Kidney epithelial cell (primary cell): ENCODE measurements around the gene MAGED2. TPM values are rescaled to one million over a fixed set of nuclear protein-coding genes. Genes with fewer than 3 reads are reported as not detected.
"Not testable (repeated sequence)": the region's sequence is repeated elsewhere in the genome, so short reads cannot be mapped to it uniquely, and the experiment has no call there.

ENCODE experiments used
- DNase-seq: peaks from one replicate; pipeline ENCODE4 v3.0.0-alpha.2; 2010; ENCODE audit warnings: low read depth
- H3K27me3 ChIP-seq: 2 replicates; pipeline ENCODE4 v1.6.0; 2011; ENCODE audit warnings: low read length; ENCODE audit not compliant: control insufficient read depth, insufficient read depth
- H3K36me3 ChIP-seq: 2 replicates; pipeline ENCODE4 v1.5.1; 2011; ENCODE audit warnings: low read length; ENCODE audit not compliant: control insufficient read depth, insufficient read depth
- H3K4me3 ChIP-seq: 2 replicates; pipeline ENCODE4 v1.5.1; 2011; ENCODE audit warnings: low read depth, mild to moderate bottlenecking, control low read depth, low read length
- CTCF ChIP-seq: IDR thresholded peaks from 2 replicates; pipeline ENCODE4 v1.5.1; 2011; ENCODE audit warnings: mild to moderate bottlenecking, moderate library complexity, low read length, control low read depth, inconsistent platforms; ENCODE audit not compliant: insufficient read depth, poor library complexity, severe bottlenecking
- total RNA-seq: library from RNA; depleted of rRNA; stranded (reverse); fragments of >200 nt; gene quantifications from 2 replicates; pipeline ENCODE4 v1.2.3, GENCODE V29; 2015

MAGED2 gene
- total RNA-seq, 1 donor from 2014 or later = 200 TPM

DNA sequence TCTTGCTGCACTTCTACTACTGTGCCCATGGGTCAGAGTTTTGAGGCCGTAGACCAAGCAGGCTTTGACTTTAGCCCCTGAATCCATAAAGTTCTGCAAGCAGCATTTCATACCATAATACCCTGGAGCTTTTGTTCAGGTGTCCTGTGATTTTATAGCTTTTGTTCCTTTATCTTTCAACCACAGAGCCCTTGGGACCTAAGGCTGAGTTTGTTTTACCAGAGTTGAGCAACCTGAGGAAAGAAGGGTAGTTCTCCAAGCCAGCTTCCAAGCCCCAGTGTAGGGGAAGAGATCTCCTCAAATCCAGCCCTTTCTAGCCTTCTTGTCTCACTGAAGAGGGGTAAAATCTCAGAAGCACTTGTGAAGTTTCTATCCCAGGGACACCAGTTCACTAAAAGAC lies 35.1 kb downstream of the MAGED2 start:
- TF ChIP-seq CTCF = no peak
- no peak overlapping the region for H3K4me3 ChIP-seq
- no peaks in the 10 kb centered on the region for H3K27me3 ChIP-seq
- H3K36me3 ChIP-seq = no peaks in the 10 kb centered on the region
- no peak for DNase-seq

- no peak for DNase-seq
- Histone ChIP-seq H3K27me3 (no peaks in the 10 kb centered on the region), H3K4me3 (no peak overlapping the region), H3K36me3 (no peaks in the 10 kb centered on the region)
- no peak for TF ChIP-seq CTCF
These were observed 35.5 kb downstream of the MAGED2 start for GRCh38 chrX:54843050-54843449.

DNA sequence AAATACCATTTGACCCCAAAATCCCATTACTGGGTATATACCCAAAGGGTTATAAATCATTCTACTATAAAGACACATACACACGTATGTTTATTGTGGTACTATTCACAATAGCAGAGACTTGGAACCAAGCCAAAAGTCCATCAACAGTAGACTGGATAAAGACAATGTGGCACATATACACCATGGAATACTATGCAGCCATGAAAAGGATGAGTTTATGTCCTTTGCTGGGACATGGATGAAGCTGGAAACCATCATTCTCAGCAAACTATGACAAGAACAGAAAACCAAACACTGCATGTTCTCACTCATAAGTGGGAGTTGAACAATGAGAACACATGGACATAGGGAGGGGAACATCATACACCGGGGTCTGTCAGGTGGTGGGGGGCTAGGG lies 40.2 kb downstream of the MAGED2 start:
- H3K4me3 ChIP-seq, DNase-seq, H3K36me3 ChIP-seq, H3K27me3 ChIP-seq: not testable (repeated sequence)

GRCh38 chrX:54865208-54865607 lies 57.7 kb downstream of the MAGED2 start:
- H3K27me3 ChIP-seq = no peaks in the 10 kb centered on the region

More at GRCh38 chrX:54865208-54865607, 57.7 kb downstream of the MAGED2 start:
- Histone ChIP-seq H3K36me3 (no peaks in the 10 kb centered on the region), H3K4me3 (no peak overlapping the region)
- TF ChIP-seq CTCF = no peak
- no peak for DNase-seq

Other genes starting within 250 kb of the MAGED2 start
- gene ITIH6, start 9.5 kb upstream of the MAGED2 start, total RNA-seq = not detected in 2 replicates
- 17.1 and 19.7 TPM in 2 replicates for gene TRO, start 113.1 kb downstream of the MAGED2 start, total RNA-seq
- gene PFKFB1, start 186.4 kb downstream of the MAGED2 start, total RNA-seq = 0.14 TPM in 1 of 2 replicates, not detected in the other
- 13.8 and 15.1 TPM in 2 replicates for gene APEX2, start 192.6 kb downstream of the MAGED2 start, total RNA-seq
- not detected in 2 replicates for gene ALAS2, start 223.2 kb downstream of the MAGED2 start, total RNA-seq